Esophagus muscularis mucosa (tissue), 4 donors: ENCODE measurements around the gene GPATCH8. TPM values are rescaled to one million over a fixed set of nuclear protein-coding genes. Genes with fewer than 3 reads are reported as not detected.
"Not testable (repeated sequence)": the region's sequence is repeated elsewhere in the genome, so short reads cannot be mapped to it uniquely, and the experiment has no call there.

Experiments
- DNase-seq: peaks from one replicate; pipeline ENCODE4 v3.0.0-alpha.2; 2017; ENCODE audit errors: extremely low spot score
- H3K27ac ChIP-seq, 4 donors: fragments of 200-600 bp; sonication (generic); replicated peaks in 1 of 4; 1 replicate in 3 of 4; 2 replicates in 1 of 4; pipeline ENCODE4 v1.5.1; 2016 to 2019; ENCODE audit warnings: mild to moderate bottlenecking in 1 of 4
- H3K27me3 ChIP-seq, 4 donors: fragments of 200-600 bp; sonication (generic); one replicate each; pipeline versions ENCODE4 v1.5.1 to v1.6.0; 2016 to 2019
- H3K36me3 ChIP-seq, 4 donors: fragments of 200-600 bp; sonication (generic); one replicate each; pipeline ENCODE4 v1.5.1; 2016 to 2019
- H3K4me1 ChIP-seq, 4 donors: fragments of 200-600 bp; sonication (generic); one replicate each; pipeline ENCODE4 v1.5.1; 2016 to 2019
- H3K4me3 ChIP-seq, 4 donors: fragments of 200-600 bp; sonication (generic); 1 replicate in 2 of 4; 2 replicates in 2 of 4; pipeline ENCODE4 v1.5.1; 2016 to 2019; ENCODE audit warnings: mild to moderate bottlenecking in 4 of 4, moderate library complexity in 1 of 4
- H3K9me3 ChIP-seq, 4 donors: fragments of 200-600 bp; sonication (generic); 1 replicate in 3 of 4; 2 replicates in 1 of 4; pipeline ENCODE4 v1.5.1; 2016 to 2019
- EP300 ChIP-seq: sonication (generic); formaldehyde crosslinking; IDR thresholded peaks from one replicate; pipeline ENCODE4 v1.6.1; 2017; ENCODE audit warnings: antibody characterized with exemption
- POLR2A ChIP-seq: fragments of 450-650 bp; IDR thresholded peaks from one replicate; pipeline ENCODE4 v1.6.1; 2017; ENCODE audit warnings: antibody characterized with exemption, moderate library complexity, mild to moderate bottlenecking, low read depth
- POLR2AphosphoS5 ChIP-seq, 2 donors: sonication (generic); formaldehyde crosslinking; IDR thresholded peaks; one replicate each; pipeline ENCODE4 v1.6.1; 2017; ENCODE audit warnings: antibody characterized with exemption in 2 of 2
- WGBS: methylation state at CpG from one replicate; pipeline ENCODE4 v1.1.5; 2018; 5-methylcytosine and 5-hydroxymethylcytosine counted together
- intact Hi-C: fragments of 100-400 bp; cut with DNase I; formaldehyde crosslinking; loops from one replicate; pipeline ENCODE4 v1.15.1; 2023
- total RNA-seq, 4 donors: library from RNA; depleted of rRNA; stranded (reverse); fragments of >200 nt; gene quantifications; one replicate each; pipeline versions ENCODE4 v1.1.0 to v1.2.1, GENCODE V29; 2016
- TF ChIP-seq, protein P1 (sequence below), 3 experiments: fragments of 200-600 bp in 2 of 3; fragments of 450-650 bp in 1 of 3; sonication (generic) in 2 of 3; IDR thresholded peaks; one replicate each; pipeline ENCODE4 v1.5.1; 2017 to 2019; ENCODE audit warnings: antibody characterized with exemption in 3 of 3, mild to moderate bottlenecking in 2 of 3, moderate library complexity in 1 of 3

GPATCH8 gene
- total RNA-seq, 4 donors from 2014 or later: 21.0 to 51.1 (median 27.9) TPM

DNA sequence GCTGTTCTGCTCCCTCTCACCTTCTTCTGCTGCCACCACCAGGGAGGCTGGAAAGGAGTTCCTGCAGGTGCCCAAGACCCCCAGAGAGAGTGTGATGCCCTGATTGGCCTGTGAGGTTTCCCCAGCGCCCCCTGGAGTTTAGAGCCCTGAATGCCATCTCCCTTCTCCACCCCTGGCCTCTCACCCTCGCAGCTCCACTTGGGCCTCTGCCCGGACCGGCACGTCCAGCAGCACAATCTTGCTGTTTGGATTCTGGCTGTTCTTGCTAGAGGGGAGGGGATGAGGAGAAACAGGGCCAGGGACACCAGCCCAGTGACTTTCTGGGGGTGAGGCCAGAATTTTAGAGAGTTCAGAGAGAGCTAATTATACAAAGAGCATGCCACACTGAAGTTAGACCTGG is 127.1 kb downstream of the GPATCH8 start:
- H3K27ac ChIP-seq: no peak overlapping the region
- H3K4me1 ChIP-seq: peaks cover 6 to 28% (median 23%) of the 10 kb centered on the region in 4 donors
- H3K9me3 ChIP-seq: no peaks in the 10 kb centered on the region
- DNase-seq: no peak
- no peaks in the 10 kb centered on the region for H3K36me3 ChIP-seq
- H3K27me3 ChIP-seq: peaks cover 0 to 22% (median 4%) of the 10 kb centered on the region in 4 donors
- intact Hi-C loops: no loop called here
- WGBS: 17% methylated on average over 5 of the region's 5 CpGs
- TF ChIP-seq, protein P1, sequence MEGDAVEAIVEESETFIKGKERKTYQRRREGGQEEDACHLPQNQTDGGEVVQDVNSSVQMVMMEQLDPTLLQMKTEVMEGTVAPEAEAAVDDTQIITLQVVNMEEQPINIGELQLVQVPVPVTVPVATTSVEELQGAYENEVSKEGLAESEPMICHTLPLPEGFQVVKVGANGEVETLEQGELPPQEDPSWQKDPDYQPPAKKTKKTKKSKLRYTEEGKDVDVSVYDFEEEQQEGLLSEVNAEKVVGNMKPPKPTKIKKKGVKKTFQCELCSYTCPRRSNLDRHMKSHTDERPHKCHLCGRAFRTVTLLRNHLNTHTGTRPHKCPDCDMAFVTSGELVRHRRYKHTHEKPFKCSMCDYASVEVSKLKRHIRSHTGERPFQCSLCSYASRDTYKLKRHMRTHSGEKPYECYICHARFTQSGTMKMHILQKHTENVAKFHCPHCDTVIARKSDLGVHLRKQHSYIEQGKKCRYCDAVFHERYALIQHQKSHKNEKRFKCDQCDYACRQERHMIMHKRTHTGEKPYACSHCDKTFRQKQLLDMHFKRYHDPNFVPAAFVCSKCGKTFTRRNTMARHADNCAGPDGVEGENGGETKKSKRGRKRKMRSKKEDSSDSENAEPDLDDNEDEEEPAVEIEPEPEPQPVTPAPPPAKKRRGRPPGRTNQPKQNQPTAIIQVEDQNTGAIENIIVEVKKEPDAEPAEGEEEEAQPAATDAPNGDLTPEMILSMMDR (IDR thresholded peaks at IDR 0.05): peak in 1 of 3 experiments; percentile 28
- TF ChIP-seq POLR2A: no peak
- H3K4me3 ChIP-seq: no peak overlapping the region

GRCh38 chr17:44375196-44376017 is 127.8 kb downstream of the GPATCH8 start:
- TF ChIP-seq EP300 (no peak), POLR2AphosphoS5 (IDR thresholded peaks at IDR 0.05) (no peak), POLR2A (no peak)
- TF ChIP-seq, protein P1 (IDR thresholded peaks at IDR 0.05): no peak
- no peak overlapping the region for H3K27ac ChIP-seq
- H3K4me3 ChIP-seq: no peak overlapping the region
- intact Hi-C loops: no loop called here
- no peaks in the 10 kb centered on the region for H3K9me3 ChIP-seq
- peaks cover 6 to 28% (median 23%) of the 10 kb centered on the region in 4 donors for H3K4me1 ChIP-seq
- H3K27me3 ChIP-seq: peaks cover 0 to 25% (median 4%) of the 10 kb centered on the region in 4 donors
- DNase-seq: no peak
- 84% methylated on average over 2 of the region's 22 CpGs for WGBS
- no peaks in the 10 kb centered on the region for H3K36me3 ChIP-seq

DNA sequence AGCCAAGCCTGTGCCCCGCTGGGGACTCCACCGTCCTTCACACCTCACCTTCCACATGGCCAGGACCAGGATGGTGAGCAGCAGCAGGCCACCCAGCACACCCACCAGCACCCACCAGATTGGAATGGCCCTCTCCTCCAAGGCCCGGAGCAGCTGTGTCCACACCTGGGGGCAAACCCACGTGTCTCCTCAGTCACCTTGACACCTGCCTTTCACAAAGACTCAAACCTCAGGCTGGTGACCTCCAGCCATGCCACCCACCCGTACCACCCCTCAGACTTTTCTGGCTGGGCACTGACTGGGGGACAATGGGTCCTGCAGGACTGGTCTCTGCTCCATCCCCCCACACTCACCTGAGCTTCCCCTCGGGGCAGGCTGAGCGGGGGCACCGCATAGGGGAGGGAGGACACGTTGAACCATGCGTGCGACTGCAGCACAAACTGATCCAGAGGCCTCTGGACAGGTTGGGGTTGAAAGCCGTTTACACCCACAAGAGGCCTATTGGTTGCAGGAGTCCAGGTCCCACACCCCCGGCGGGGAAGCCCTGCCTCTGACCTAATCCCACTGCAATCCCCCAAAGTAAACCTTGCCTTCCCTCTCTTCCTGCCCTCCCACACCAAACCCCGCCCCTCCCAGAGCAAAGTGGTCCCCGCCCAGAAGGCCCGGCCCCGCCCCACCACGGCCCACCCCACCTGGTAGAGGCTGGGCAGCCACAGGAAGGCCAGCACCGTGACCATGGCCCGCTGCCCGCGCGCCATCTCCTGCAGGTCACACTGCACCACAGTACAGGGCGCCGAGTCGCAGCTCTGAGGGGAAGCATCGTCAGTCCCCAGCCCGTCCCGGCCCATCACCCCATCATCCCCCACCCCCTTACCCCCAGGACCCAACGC is 128.7 kb downstream of the GPATCH8 start:
- no peak for DNase-seq
- whole genome bisulfite sequencing: 44% methylated on average over 18 of the region's 31 CpGs
- intact Hi-C loops: no loop called here

GRCh38 chr17:44372036-44372435 is 131.2 kb downstream of the GPATCH8 start:
- intact Hi-C loops: no loop called here
- H3K4me1 ChIP-seq: peaks cover 6 to 26% (median 22%) of the 10 kb centered on the region in 4 donors
- WGBS: 78% methylated on average over 10 of the region's 10 CpGs
- no peaks in the 10 kb centered on the region for H3K36me3 ChIP-seq
- H3K9me3 ChIP-seq: no peaks in the 10 kb centered on the region
- H3K27ac ChIP-seq: no peak overlapping the region
- TF ChIP-seq POLR2AphosphoS5 (IDR thresholded peaks at IDR 0.05): no peak
- peaks cover 0 to 45% (median 8%) of the 10 kb centered on the region in 4 donors for H3K27me3 ChIP-seq
- DNase-seq: no peak
- H3K4me3 ChIP-seq: no peak overlapping the region

More for the DNA sequence above, 128.7 kb downstream of the GPATCH8 start:
- no peak for TF ChIP-seq POLR2AphosphoS5 (IDR thresholded peaks at IDR 0.05)
- TF ChIP-seq, protein P1 (IDR thresholded peaks at IDR 0.05): no peak
- no peak for TF ChIP-seq POLR2A
- TF ChIP-seq EP300: no peak
- Histone ChIP-seq H3K27ac (no peak overlapping the region), H3K4me1 (peaks cover 6 to 28% (median 23%) of the 10 kb centered on the region in 4 donors), H3K27me3 (peaks cover 0 to 31% (median 4%) of the 10 kb centered on the region in 4 donors), H3K9me3 (no peaks in the 10 kb centered on the region), H3K4me3 (no peak overlapping the region), H3K36me3 (no peaks in the 10 kb centered on the region)

- H3K36me3 ChIP-seq, DNase-seq, H3K4me3 ChIP-seq, H3K27ac ChIP-seq, H3K9me3 ChIP-seq, H3K4me1 ChIP-seq, intact Hi-C loops: not testable (repeated sequence)
- peaks cover 0 to 52% (median 5%) of the 10 kb centered on the region in 4 donors for H3K27me3 ChIP-seq
- WGBS: 54% methylated on average over 17 of the region's 17 CpGs
Measured at GRCh38 chr17:44369414-44370023, 133.7 kb downstream of the GPATCH8 start.

DNA sequence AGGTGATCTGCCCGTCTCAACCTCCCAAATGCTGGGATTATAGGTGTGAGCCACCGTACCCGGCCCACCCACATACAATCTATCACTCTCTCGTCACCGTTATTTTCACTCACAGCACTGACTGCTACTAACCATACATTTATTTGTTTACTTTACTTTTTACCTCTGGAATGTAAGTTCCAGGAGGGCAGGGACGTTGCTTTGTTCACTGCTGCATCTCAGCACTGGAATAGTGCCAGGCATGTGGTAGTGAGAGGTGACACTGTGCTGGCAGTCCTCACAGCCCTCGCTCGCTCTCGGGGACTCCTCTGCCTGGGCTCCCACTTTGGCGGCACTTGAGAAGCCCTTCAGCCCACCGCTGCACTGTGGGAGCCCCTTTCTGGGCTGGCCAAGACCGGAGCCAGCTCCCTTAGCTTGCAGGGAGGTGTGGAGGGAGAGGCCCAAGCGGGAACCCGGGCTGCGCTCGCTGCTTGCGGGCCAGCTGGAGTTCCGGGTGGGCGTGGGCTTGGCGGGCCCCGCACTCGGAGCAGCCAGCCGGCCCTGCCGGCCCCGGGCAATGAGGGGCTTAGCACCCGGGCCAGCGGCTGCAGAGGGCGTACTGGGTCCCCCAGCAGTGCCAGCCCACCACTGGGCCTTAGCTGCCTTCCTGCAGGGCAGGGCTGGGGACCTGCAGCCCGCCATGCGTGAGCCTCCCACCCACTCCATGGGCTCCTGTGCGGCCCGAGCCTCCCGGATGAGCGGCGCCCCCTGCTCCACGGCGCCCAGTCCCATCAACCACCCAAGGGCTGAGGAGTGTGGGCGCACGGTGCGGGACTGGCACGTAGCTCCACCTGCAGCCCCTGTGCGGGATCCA is 134.6 kb downstream of the GPATCH8 start:
- H3K4me3 ChIP-seq, intact Hi-C loops, H3K27ac ChIP-seq, H3K4me1 ChIP-seq, DNase-seq, H3K9me3 ChIP-seq, H3K36me3 ChIP-seq: not testable (repeated sequence)
- H3K27me3 ChIP-seq: peaks cover 0 to 46% (median 5%) of the 10 kb centered on the region in 4 donors
- WGBS: 86% methylated on average over 20 of the region's 42 CpGs
